Neuronal stem cell (in vitro differentiated cells): Measurements from ENCODE around the gene COL5A1.
"Not testable (repeated sequence)": the region's sequence is repeated elsewhere in the genome, so short reads cannot be mapped to it uniquely, and the experiment has no call there.

ENCODE experiments used
- DNase-seq: peaks from one replicate; pipeline ENCODE4 v3.0.0-alpha.2; 2013; ENCODE audit warnings: low spot score
- H2AFZ ChIP-seq: one replicate; pipeline ENCODE4 v1.6.1; 2013; ENCODE audit warnings: mild to moderate bottlenecking, low read length, inconsistent platforms
- H2AK5ac ChIP-seq: 2 replicates; pipeline ENCODE4 v1.6.1; 2013; ENCODE audit warnings: low read depth, mild to moderate bottlenecking, inconsistent platforms, low read length, moderate library complexity, mixed read lengths
- H2BK120ac ChIP-seq: 2 replicates; pipeline ENCODE4 v1.6.1; 2013; ENCODE audit warnings: low read depth, mild to moderate bottlenecking, inconsistent platforms, low read length, moderate library complexity, mixed read lengths
- H2BK12ac ChIP-seq: one replicate; pipeline ENCODE4 v1.6.1; 2013; ENCODE audit warnings: low read length, inconsistent platforms
- H2BK15ac ChIP-seq: 2 replicates; pipeline ENCODE4 v1.6.1; 2013; ENCODE audit warnings: mild to moderate bottlenecking, low read length, inconsistent platforms, mixed read lengths
- H2BK5ac ChIP-seq: one replicate; pipeline ENCODE4 v1.6.1; 2013; ENCODE audit warnings: inconsistent platforms, mild to moderate bottlenecking, low read length, moderate library complexity
- H3K14ac ChIP-seq: one replicate; pipeline ENCODE4 v1.6.1; 2013; ENCODE audit warnings: low read length, inconsistent platforms
- H3K18ac ChIP-seq: 2 replicates; pipeline ENCODE4 v1.6.1; 2013; ENCODE audit warnings: low read length, inconsistent platforms
- H3K23ac ChIP-seq: 2 replicates; pipeline ENCODE4 v1.6.1; 2013; ENCODE audit warnings: low read depth, mild to moderate bottlenecking, mixed read lengths, low read length, inconsistent platforms; ENCODE audit not compliant: poor library complexity
- H3K27ac ChIP-seq: replicated peaks from 3 replicates; pipeline ENCODE4 v1.5.1; 2013; ENCODE audit warnings: low read length, inconsistent platforms
- H3K27me3 ChIP-seq, 3 experiments: 2 replicates each; pipeline ENCODE4 v1.6.1; 2013; ENCODE audit warnings: low read length in 3 of 3, mild to moderate bottlenecking in 2 of 3, inconsistent platforms in 1 of 3, low read depth in 1 of 3, mixed read lengths in 1 of 3, moderate library complexity in 1 of 3; ENCODE audit not compliant: control insufficient read depth in 3 of 3, insufficient read depth in 3 of 3
- H3K36me3 ChIP-seq, 2 donors: replicated peaks in 1 of 2; 2 replicates each; pipeline ENCODE4 v1.6.1; 2013; ENCODE audit warnings: low read length in 2 of 2; ENCODE audit not compliant: control insufficient read depth in 2 of 2, insufficient read depth in 2 of 2
- H3K4ac ChIP-seq: 2 replicates; pipeline ENCODE4 v1.6.1; 2013; ENCODE audit warnings: inconsistent platforms, mild to moderate bottlenecking, low read length, moderate library complexity
- H3K4me1 ChIP-seq, 2 donors: 1 replicate in 1 of 2; 2 replicates in 1 of 2; pipeline ENCODE4 v1.6.1; 2013; ENCODE audit warnings: low read length in 2 of 2, low read depth in 1 of 2; ENCODE audit not compliant: control insufficient read depth in 2 of 2, insufficient read depth in 1 of 2
- H3K4me2 ChIP-seq: one replicate; pipeline ENCODE4 v1.6.1; 2013; ENCODE audit warnings: mild to moderate bottlenecking, low read length, inconsistent platforms; ENCODE audit not compliant: insufficient read depth, poor library complexity, severe bottlenecking
- H3K4me3 ChIP-seq, 2 donors: 2 replicates each; pipeline ENCODE4 v1.5.1; 2013; ENCODE audit warnings: low read length in 2 of 2, mild to moderate bottlenecking in 2 of 2, inconsistent platforms in 1 of 2, moderate library complexity in 1 of 2
- H3K79me1 ChIP-seq: one replicate; pipeline ENCODE4 v1.6.1; 2013; ENCODE audit warnings: low read depth, mild to moderate bottlenecking, inconsistent platforms, low read length, moderate library complexity
- H3K9ac ChIP-seq: one replicate; pipeline ENCODE4 v1.6.1; 2013; ENCODE audit warnings: mild to moderate bottlenecking, low read depth, low read length, inconsistent platforms; ENCODE audit not compliant: poor library complexity
- H3K9me3 ChIP-seq, 2 donors: replicated peaks in 1 of 2; 2 replicates each; pipeline versions ENCODE3 to v1.6.1; 2013; ENCODE audit warnings: low read length in 2 of 2, mild to moderate bottlenecking in 2 of 2, inconsistent platforms in 1 of 2, low read depth in 1 of 2, mixed read lengths in 1 of 2, moderate library complexity in 1 of 2; ENCODE audit not compliant: control insufficient read depth in 2 of 2, insufficient read depth in 1 of 2
- H4K8ac ChIP-seq: one replicate; pipeline ENCODE4 v1.6.1; 2013; ENCODE audit warnings: low read depth, mild to moderate bottlenecking, inconsistent platforms, low read length, moderate library complexity
- H4K91ac ChIP-seq: one replicate; pipeline ENCODE4 v1.6.1; 2013; ENCODE audit warnings: low read length, low read depth, mild to moderate bottlenecking, inconsistent platforms; ENCODE audit not compliant: poor library complexity
- WGBS, 2 donors: extraction: QIAGEN DNeasy Blood & Tissue Kit; methylation state at CpG; one replicate each; pipeline ENCODE4 v1.1.7; 2013; ENCODE audit warnings: missing lambda C conversion rate in 2 of 2, mixed read lengths in 1 of 2; ENCODE audit not compliant: insufficient read length in 2 of 2, insufficient replicate concordance in 1 of 2; ENCODE audit errors: extremely low coverage in 2 of 2; 5-methylcytosine and 5-hydroxymethylcytosine counted together

Gene COL5A1

GRCh38 chr9:134703730-134704114 is 62.1 kb downstream of the COL5A1 start:
- WGBS, 2 donors = no CpG with 5 or more reads among the region's 13 CpGs
- not testable (repeated sequence) for H3K27ac ChIP-seq, H3K4ac ChIP-seq, H3K4me1 ChIP-seq, DNase-seq, H3K23ac ChIP-seq, H3K36me3 ChIP-seq, H3K9me3 ChIP-seq, H3K4me2 ChIP-seq, H2BK15ac ChIP-seq, H2AFZ ChIP-seq, H3K4me3 ChIP-seq, H2BK120ac ChIP-seq, H3K14ac ChIP-seq, H2AK5ac ChIP-seq, H3K79me1 ChIP-seq, H3K18ac ChIP-seq, H3K27me3 ChIP-seq, H2BK12ac ChIP-seq, H4K8ac ChIP-seq, H4K91ac ChIP-seq, H3K9ac ChIP-seq, H2BK5ac ChIP-seq

GRCh38 chr9:134704498-134704897 is 62.9 kb downstream of the COL5A1 start:
- Histone ChIP-seq H2AK5ac (no peak overlapping the region), H3K23ac (no peak overlapping the region)
- no CpG with 5 or more reads among the region's 10 CpGs for WGBS, 2 donors

GRCh38 chr9:134705786-134706185 is 64.2 kb downstream of the COL5A1 start:
- peak overlapping the region; percentile 55 for H3K18ac ChIP-seq
- DNase-seq = no peak
- H3K36me3 ChIP-seq = no peaks in the 10 kb centered on the region
- H3K79me1 ChIP-seq = peaks cover 2% of the 10 kb centered on the region
- no peak overlapping the region for H3K27ac ChIP-seq
- no peak overlapping the region for H3K4me3 ChIP-seq
- peaks cover 0 to 3% (median 0%) of the 10 kb centered on the region in 3 experiments for H3K27me3 ChIP-seq
- H3K9ac ChIP-seq = no peak overlapping the region
- H3K9me3 ChIP-seq = peaks cover 0 to 2% of the 10 kb centered on the region in 2 donors
- H2BK120ac ChIP-seq = no peak overlapping the region
- H3K23ac ChIP-seq = no peak overlapping the region
- no peak overlapping the region for H2BK15ac ChIP-seq
- no peak overlapping the region for H2BK12ac ChIP-seq
- no peak overlapping the region for H2BK5ac ChIP-seq
- no CpG with 5 or more reads among the region's 9 CpGs for WGBS, 2 donors
- H2AK5ac ChIP-seq = no peak overlapping the region
- no peak overlapping the region for H4K8ac ChIP-seq
- H3K4me1 ChIP-seq = peaks cover 0 to 3% of the 10 kb centered on the region in 2 donors
- H2AFZ ChIP-seq = no peak overlapping the region
- H3K14ac ChIP-seq = peak overlapping the region; percentile 85
- H3K4ac ChIP-seq = no peak overlapping the region
- H4K91ac ChIP-seq = no peak overlapping the region
- H3K4me2 ChIP-seq = no peak overlapping the region

More at GRCh38 chr9:134704498-134704897, 62.9 kb downstream of the COL5A1 start:
- Histone ChIP-seq H2BK120ac (no peak overlapping the region), H4K8ac (no peak overlapping the region), H2BK15ac (no peak overlapping the region), H3K27ac (no peak overlapping the region), H3K4me3 (no peak overlapping the region), H2AFZ (no peak overlapping the region), H2BK12ac (no peak overlapping the region), H3K27me3 (peaks cover 0 to 4% (median 3%) of the 10 kb centered on the region in 3 experiments), H3K18ac (no peak overlapping the region), H3K9me3 (peaks cover 0 to 2% of the 10 kb centered on the region in 2 donors), H3K4me1 (peaks cover 0 to 3% of the 10 kb centered on the region in 2 donors), H3K14ac (no peak overlapping the region), H3K4me2 (no peak overlapping the region), H4K91ac (no peak overlapping the region), H3K36me3 (no peaks in the 10 kb centered on the region), H3K79me1 (peaks cover 2% of the 10 kb centered on the region), H3K4ac (no peak overlapping the region), H2BK5ac (no peak overlapping the region), H3K9ac (no peak overlapping the region)
- DNase-seq = no peak

GRCh38 chr9:134706522-134706921 is 64.9 kb downstream of the COL5A1 start:
- Histone ChIP-seq H2BK120ac (no peak overlapping the region), H2BK12ac (peak overlapping the region; percentile 60), H3K9ac (no peak overlapping the region), H2BK15ac (no peak overlapping the region), H3K9me3 (peaks cover 0 to 2% of the 10 kb centered on the region in 2 donors), H4K91ac (no peak overlapping the region), H3K4ac (no peak overlapping the region), H3K4me2 (no peak overlapping the region), H3K27me3 (peaks cover 0 to 3% (median 0%) of the 10 kb centered on the region in 3 experiments), H3K18ac (no peak overlapping the region), H4K8ac (no peak overlapping the region), H3K14ac (no peak overlapping the region), H3K23ac (peak overlapping the region; percentile 20), H3K4me3 (no peak overlapping the region), H3K79me1 (peaks cover 2% of the 10 kb centered on the region), H3K36me3 (no peaks in the 10 kb centered on the region), H3K27ac (no peak overlapping the region), H2BK5ac (no peak overlapping the region), H3K4me1 (peaks cover 0 to 3% of the 10 kb centered on the region in 2 donors), H2AK5ac (no peak overlapping the region), H2AFZ (no peak overlapping the region)
- DNase-seq = no peak
- no CpG with 5 or more reads among the region's 6 CpGs for WGBS, 2 donors
